ENCODE results near the gene ACE.
A peak's percentile ranks its signal among the peaks of the same experiment; 100 is the strongest.

The ACE gene

GRCh38 chr17:63475491-63476412 lies 1.1 kb upstream of the ACE start:
- DNase-seq, result no peak

GRCh38 chr17:63476459-63476853 lies 405 bp upstream of the ACE start:
- DNase-seq, result no peak

GRCh38 chr17:63477480-63478440 lies 899 bp downstream of the ACE start:
- DNase-seq, result no peak

GRCh38 chr17:63478814-63479494 lies 2.1 kb downstream of the ACE start:
- no peak for DNase-seq

- DNase-seq, result no peak
These were observed 2.8 kb downstream of the ACE start for GRCh38 chr17:63479495-63480184.

GRCh38 chr17:63480192-63480784 lies 3.4 kb downstream of the ACE start:
- no peak for DNase-seq

- DNase-seq, result peak; percentile 74
These were observed 4.1 kb downstream of the ACE start for GRCh38 chr17:63480826-63481487.

GRCh38 chr17:63481488-63481870 lies 4.6 kb downstream of the ACE start:
- no peak for DNase-seq

- no peak for DNase-seq
These were observed 5.6 kb downstream of the ACE start for GRCh38 chr17:63482509-63482908.

GRCh38 chr17:63483038-63483437 lies 6.2 kb downstream of the ACE start:
- DNase-seq, result no peak

- DNase-seq, result no peak
These were observed 7.1 kb downstream of the ACE start for GRCh38 chr17:63483655-63484575.

GRCh38 chr17:63486317-63487013 lies 9.6 kb downstream of the ACE start:
- no peak for DNase-seq

GRCh38 chr17:63487014-63487339 lies 10.1 kb downstream of the ACE start:
- no peak for DNase-seq

- no peak for DNase-seq
These were observed 12.0 kb downstream of the ACE start for GRCh38 chr17:63488851-63489250.

GRCh38 chr17:63489291-63489690 lies 12.4 kb downstream of the ACE start:
- DNase-seq, result no peak

GRCh38 chr17:63490329-63490728 lies 13.5 kb downstream of the ACE start:
- DNase-seq, result no peak

GRCh38 chr17:63490858-63491400 lies 14.1 kb downstream of the ACE start:
- no peak for DNase-seq

- DNase-seq, result no peak
These were observed 14.6 kb downstream of the ACE start for GRCh38 chr17:63491413-63491812.

GRCh38 chr17:63491977-63492618 lies 15.2 kb downstream of the ACE start:
- DNase-seq, result no peak
